Stimulated activated naive CD8-positive, alpha-beta T cell treated with anti-CD3 and anti-CD28 coated beads, Interleukin-15, amount 100 ng/mL, for 72 hours (primary cell): Measurements from ENCODE around the gene OR1J2.
A peak's percentile ranks its signal among the peaks of the same experiment; 100 is the strongest.

Experiments used
- ATAC-seq: fragments of 150-1000 bp; cut with Tn5 transposase; 2 replicates; pipeline ENCODE4 v1.10.0; 2021; ENCODE audit warnings: mild to moderate bottlenecking, moderate library complexity
- DNase-seq, 2 donors: peaks; one replicate each; pipeline ENCODE4 v3.0.0; 2021 to 2022
- H3K27ac Mint-ChIP-seq, 2 donors: one replicate each; pipeline ENCODE4 v1.8.0; 2022; ENCODE audit warnings: mild to moderate bottlenecking in 2 of 2, mixed read lengths in 2 of 2, moderate library complexity in 2 of 2
- H3K27me3 Mint-ChIP-seq: one replicate; pipeline ENCODE4 v1.8.0; 2022; ENCODE audit warnings: mixed read lengths
- H3K4me1 Mint-ChIP-seq: one replicate; pipeline ENCODE4 v1.8.0; 2022; ENCODE audit warnings: mild to moderate bottlenecking, mixed read lengths
- H3K4me3 Mint-ChIP-seq, 2 donors: one replicate each; pipeline ENCODE4 v1.8.0; 2022; ENCODE audit warnings: mild to moderate bottlenecking in 2 of 2, mixed read lengths in 2 of 2, moderate library complexity in 1 of 2
- H3K9me3 Mint-ChIP-seq, 2 donors: one replicate each; pipeline ENCODE4 v1.8.0; 2022; ENCODE audit warnings: mixed read lengths in 2 of 2

OR1J2 gene, protein sequence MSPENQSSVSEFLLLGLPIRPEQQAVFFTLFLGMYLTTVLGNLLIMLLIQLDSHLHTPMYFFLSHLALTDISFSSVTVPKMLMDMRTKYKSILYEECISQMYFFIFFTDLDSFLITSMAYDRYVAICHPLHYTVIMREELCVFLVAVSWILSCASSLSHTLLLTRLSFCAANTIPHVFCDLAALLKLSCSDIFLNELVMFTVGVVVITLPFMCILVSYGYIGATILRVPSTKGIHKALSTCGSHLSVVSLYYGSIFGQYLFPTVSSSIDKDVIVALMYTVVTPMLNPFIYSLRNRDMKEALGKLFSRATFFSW

DNA sequence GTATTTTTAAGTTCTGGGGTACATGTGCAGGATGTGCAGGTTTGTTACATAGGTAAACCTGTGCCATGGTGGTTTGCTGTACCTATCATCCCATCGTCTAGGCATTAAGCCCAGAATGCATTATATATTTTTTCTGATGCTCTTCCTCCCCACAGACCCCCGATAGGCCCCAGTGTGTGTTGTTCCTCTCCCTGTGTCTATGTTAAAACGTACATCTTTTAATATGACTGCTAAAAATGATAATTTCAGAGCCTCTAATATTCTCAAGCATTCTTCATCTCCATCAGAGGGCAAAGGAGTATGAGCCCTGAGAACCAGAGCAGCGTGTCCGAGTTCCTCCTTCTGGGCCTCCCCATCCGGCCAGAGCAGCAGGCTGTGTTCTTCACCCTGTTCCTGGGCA is at the start of gene OR1J2:
OR1J2 (plus strand) TSS at position 301 of the 400 bp plus-strand sequence; CDS start at position 301, 0 bp downstream.
- ATAC-seq (no peak), DNase-seq (no peak)
- Mint-ChIP-seq H3K9me3 (no peaks in the 10 kb centered on the region), H3K4me3 (no peak within 1 kb of the TSS), H3K4me1 (no peaks in the 10 kb centered on the region), H3K27ac (no peak within 1 kb of the TSS), H3K27me3 (peaks cover 26% of the 10 kb centered on the region)

DNA sequence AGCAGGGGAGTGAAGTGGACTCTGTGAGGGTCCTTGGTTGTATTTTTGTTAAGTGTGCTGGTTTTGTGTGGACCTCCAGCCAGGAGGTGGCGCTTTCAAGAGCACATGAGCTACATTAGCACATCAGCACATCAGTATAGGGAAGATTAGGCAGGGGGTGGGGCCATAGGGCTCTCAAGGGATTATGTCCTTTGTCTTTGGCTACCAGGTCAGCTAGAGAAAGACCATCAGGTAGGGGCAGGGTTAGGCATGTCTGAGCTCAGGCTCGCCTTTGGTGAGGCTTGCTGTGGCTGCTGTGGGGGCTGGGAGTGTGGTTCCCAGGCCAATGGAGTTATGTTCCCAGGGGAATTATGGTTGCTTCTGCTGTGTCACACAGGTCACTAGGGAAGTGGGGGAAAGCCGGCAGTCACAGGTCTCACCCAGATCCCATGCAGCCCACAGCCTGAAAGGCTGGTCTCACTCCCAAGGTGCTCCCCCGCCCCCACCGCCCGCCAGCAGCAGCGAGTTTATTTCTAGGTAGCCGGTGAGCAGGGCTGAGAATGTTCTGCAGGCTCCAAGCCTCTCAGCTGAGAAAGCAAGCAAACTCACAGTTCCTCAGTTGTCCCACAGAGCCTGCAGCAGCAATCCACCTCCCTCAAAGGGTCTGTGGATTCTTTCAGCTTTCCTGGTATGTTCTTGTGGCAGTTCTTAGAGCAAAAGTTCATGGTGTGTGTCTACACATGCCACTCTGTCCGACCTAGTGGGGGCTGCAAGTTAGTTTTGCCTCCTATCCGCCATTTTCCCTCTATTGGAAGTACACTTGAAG is 46.6 kb upstream of the OR1J2 start:
- Mint-ChIP-seq H3K9me3 (peaks cover 0 to 4% of the 10 kb centered on the region in 2 donors), H3K27ac (peak overlapping the region; percentile 87 to 93), H3K4me3 (peak overlapping the region; percentile 77 to 80), H3K4me1 (peaks cover 19% of the 10 kb centered on the region), H3K27me3 (peaks cover 43% of the 10 kb centered on the region)
- ATAC-seq, result peak; percentile 78
- peak; percentile 26 to 32 for DNase-seq

DNA sequence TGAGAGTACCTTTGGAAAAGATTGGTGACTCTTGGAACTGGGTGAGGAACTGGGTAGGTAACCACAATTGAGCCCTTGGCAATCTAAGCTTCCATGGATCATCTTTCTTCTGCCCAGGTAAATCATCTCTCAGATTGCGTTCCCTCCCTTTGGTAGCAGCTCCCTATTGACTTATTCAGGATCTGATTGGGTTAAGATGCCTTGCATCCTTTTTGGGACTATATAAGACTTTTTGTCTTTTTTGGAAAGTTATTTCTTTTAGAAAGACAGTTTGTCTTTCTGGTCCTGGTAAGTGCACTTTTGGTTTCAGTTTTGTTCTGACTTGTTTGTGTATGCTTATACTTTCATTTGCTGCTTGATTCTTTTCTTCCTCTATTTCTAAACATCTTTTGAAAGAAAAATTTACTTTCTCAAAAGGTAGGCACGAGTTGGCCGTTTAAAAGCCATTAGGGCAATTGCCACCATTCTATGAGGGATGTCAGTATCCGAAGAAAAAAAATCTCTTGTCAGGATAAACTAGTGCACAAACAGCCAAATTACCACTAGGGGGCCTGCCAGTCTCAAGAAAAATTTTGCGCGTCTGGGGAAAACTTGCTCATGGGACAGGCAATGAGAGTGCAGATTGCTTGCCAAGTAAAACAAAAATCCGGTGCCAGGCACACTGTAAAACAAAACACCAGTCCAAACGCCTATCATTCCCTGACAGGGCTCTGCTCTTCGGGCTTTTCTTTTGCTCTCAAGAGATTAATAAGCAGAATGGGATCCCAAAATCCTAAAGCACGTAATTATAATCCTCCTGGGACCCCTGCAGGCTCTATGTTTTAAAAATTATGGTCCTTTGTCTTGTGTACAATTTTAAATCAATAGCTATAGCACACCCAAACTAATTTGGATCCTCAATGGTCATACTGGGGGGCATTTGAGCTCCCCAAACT is 45.7 kb upstream of the OR1J2 start:
- H3K27ac Mint-ChIP-seq, result peak overlapping the region; percentile 87 to 93
- H3K4me1 Mint-ChIP-seq, result peaks cover 19% of the 10 kb centered on the region
- ATAC-seq (peak; percentile 81), DNase-seq (peak; percentile 62 to 70)
- peaks cover 0 to 4% of the 10 kb centered on the region in 2 donors for H3K9me3 Mint-ChIP-seq
- peak overlapping the region; percentile 77 to 80 for H3K4me3 Mint-ChIP-seq
- H3K27me3 Mint-ChIP-seq, result peaks cover 47% of the 10 kb centered on the region

DNA sequence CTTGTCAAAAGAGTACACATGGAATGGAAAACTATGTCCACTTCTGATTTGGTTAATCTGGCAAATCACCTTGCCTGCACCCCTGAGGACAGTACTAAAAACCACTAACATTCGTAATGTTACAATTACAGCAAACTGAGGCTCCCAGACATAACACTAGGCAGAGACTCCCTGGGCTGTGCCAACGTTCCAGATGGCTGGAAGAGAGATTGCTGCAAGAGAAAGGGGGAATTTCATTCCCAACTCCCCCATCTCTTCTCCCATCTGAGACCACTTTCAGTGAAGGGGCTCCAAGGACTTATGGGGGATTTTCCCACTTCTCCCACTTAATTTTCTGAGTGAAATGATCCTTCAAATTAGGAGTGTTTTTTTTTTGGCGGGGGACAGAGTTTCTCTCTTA is 44.1 kb upstream of the OR1J2 start:
- H3K9me3 Mint-ChIP-seq, result peaks cover 0 to under 1% of the 10 kb centered on the region in 2 donors
- ATAC-seq, result no peak
- H3K27ac Mint-ChIP-seq, result no peak overlapping the region
- no peak overlapping the region for H3K4me3 Mint-ChIP-seq
- H3K4me1 Mint-ChIP-seq, result peaks cover 19% of the 10 kb centered on the region
- peaks cover 34% of the 10 kb centered on the region for H3K27me3 Mint-ChIP-seq
- DNase-seq, result no peak

DNA sequence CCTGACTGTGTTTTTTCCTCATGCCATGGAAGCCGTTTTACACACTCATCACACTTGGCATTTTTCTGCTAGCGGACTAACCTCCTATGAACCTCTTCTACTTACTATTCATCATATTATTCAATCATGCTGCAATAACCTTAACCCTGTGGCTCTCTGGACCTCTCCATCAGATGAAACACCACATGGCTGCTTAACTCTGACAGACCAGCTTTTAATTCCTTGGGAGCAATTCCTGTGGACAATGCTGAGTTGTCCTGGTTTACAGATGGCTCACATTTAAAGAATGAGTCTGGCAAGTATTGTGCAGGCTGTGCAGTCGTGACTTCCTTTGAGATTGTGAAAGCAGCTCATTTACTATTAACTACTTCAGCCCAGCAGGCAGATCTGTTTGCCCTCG is 41.9 kb upstream of the OR1J2 start:
- Mint-ChIP-seq H3K9me3 (no peaks in the 10 kb centered on the region), H3K27ac (peak overlapping the region in 1 of 2 donors; percentile 30), H3K27me3 (peaks cover 11% of the 10 kb centered on the region), H3K4me3 (no peak overlapping the region), H3K4me1 (peaks cover 16% of the 10 kb centered on the region)
- ATAC-seq (no peak), DNase-seq (no peak)

DNA sequence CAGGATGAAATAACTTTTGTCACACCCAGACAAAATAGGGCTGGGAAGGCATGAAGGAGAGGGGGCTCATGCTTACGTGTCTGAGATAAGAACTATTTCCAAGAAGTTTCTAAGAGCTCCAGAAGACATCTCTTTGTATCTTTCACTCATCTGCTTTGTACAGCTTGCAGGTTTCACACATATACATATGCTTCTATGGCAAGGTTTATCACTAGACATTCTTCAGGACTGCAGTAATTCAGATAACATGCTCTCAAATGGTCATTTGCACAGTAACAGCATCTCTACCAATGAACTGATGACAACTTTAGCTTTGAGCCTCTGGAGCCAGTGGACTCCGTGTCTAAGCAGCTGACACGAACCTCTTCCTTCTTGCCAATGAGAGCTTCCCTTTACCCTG is 36.0 kb upstream of the OR1J2 start:
- peaks cover 13% of the 10 kb centered on the region for H3K27me3 Mint-ChIP-seq
- no peak overlapping the region for H3K4me3 Mint-ChIP-seq
- no peak overlapping the region for H3K27ac Mint-ChIP-seq
- DNase-seq (no peak), ATAC-seq (no peak)
- no peaks in the 10 kb centered on the region for H3K9me3 Mint-ChIP-seq
- H3K4me1 Mint-ChIP-seq, result no peaks in the 10 kb centered on the region

DNA sequence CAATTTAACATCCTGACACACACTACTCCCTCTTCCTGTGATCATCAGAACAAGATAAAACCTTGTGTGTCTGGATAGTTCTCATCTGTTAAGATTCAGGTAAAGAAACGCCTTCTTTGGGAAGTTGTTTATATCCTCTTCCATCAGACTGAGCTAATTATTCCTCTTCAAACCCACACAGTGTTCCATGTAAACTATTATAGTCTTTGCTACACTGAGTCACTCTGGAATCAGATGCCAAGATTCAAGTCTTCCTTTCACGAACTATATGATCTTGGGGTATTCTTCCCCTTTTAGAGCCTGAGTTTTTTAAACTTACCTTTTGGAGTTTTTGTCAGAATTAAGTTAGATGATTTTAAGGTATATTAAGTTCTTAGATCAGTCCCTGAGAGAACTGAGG is 34.9 kb upstream of the OR1J2 start:
- no peaks in the 10 kb centered on the region for H3K4me1 Mint-ChIP-seq
- ATAC-seq (no peak), DNase-seq (no peak)
- H3K27ac Mint-ChIP-seq, result no peak overlapping the region
- no peaks in the 10 kb centered on the region for H3K9me3 Mint-ChIP-seq
- H3K27me3 Mint-ChIP-seq, result peaks cover 8% of the 10 kb centered on the region
- H3K4me3 Mint-ChIP-seq, result no peak overlapping the region

DNA sequence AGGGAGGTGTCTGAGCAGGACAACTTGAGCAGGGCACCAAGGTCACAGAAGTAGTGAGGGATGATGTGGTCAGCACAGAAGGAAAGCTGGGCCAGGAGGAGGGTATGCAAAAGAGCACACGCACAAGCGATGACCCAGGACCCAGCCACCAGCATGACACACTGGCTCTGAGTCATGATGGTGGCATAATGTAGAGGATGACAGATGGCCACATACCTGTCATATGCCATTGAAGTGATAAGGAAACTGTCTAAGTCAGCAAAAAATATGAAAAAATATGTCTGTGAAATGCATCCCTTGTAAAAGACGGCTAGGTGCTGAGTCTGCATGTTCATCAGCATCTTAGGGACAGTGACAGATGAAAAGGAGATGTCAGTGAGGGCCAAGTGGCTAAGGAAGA is 33.3 kb upstream of the OR1J2 start:
- Mint-ChIP-seq H3K9me3 (no peaks in the 10 kb centered on the region), H3K4me3 (no peak overlapping the region), H3K27me3 (peaks cover 8% of the 10 kb centered on the region), H3K4me1 (no peaks in the 10 kb centered on the region), H3K27ac (no peak overlapping the region)
- DNase-seq, result no peak
- ATAC-seq, result no peak

DNA sequence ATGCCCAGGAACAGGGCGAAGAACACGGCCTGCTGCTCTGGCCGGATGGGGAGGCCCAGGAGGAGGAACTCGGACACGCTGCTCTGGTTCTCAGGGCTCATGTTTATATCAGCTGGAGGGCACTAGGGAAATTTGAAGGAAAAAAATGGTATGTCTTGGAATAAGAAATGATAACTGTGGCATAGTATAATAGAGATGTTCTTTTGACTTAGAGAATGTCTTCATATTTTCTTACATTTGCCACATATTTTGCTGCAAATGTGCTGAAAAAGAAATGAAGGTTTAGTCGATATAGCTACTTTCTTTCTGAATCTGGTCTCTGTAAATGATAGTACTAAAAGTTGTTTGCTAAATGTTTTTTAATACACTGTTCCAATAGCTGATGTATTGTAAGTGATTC is 32.8 kb upstream of the OR1J2 start, which contains the start of gene OR1J1:
OR1J1 (minus strand) TSS at position 101 of the 400 bp plus-strand sequence; CDS start at position 101, 0 bp downstream.
- no peaks in the 10 kb centered on the region for H3K9me3 Mint-ChIP-seq
- ATAC-seq (no peak), DNase-seq (no peak)
- H3K27ac Mint-ChIP-seq, result no peak within 1 kb of the TSS
- no peaks in the 10 kb centered on the region for H3K4me1 Mint-ChIP-seq
- H3K4me3 Mint-ChIP-seq, result no peak within 1 kb of the TSS
- H3K27me3 Mint-ChIP-seq, result peaks cover 8% of the 10 kb centered on the region

DNA sequence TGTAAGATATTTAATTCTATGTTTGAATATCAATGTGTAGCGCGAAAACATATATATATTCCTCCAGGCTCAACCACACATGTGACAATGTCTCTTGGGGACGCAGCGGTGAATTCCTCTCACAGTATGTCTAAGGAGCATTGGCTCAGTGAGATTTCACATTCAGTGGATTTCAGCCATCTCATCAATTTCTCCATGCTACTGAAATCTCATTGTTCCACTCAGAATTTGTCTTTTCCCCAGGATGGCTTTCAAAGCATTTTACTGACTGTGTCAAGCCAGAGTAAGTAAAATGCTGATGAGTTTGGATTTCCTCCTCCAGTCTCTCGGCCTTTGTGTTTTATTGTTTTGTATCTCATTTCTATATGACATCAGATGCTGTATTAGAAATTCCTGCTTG is 31.5 kb upstream of the OR1J2 start:
- ATAC-seq, result no peak
- Mint-ChIP-seq H3K4me3 (no peak overlapping the region), H3K27me3 (peaks cover 8% of the 10 kb centered on the region), H3K4me1 (no peaks in the 10 kb centered on the region), H3K9me3 (no peaks in the 10 kb centered on the region), H3K27ac (no peak overlapping the region)
- DNase-seq, result no peak

DNA sequence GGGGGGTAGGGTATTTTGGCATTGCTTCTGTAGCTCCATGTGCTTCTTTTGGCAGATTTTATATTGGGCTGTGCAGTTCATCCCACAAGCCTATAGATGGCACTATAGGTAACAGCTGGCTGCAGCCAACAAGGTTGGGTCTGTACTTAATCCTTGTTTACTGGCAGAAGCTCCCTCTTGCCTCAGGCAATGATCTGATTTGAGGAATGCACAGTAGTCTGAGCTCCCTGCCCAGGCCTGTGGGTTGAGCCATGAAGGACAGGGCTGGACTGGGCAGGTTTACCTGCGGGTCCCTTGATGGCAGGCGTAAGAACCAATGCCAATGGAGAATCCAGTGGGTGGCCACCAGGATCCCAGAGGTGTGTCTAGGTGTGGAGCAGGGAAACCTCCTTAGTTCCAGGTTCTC is 11.7 kb upstream of the OR1J2 start:
- H3K4me3 Mint-ChIP-seq, result no peak overlapping the region
- DNase-seq, result peak; percentile 24 to 25
- peak; percentile 64 for ATAC-seq
- no peak overlapping the region for H3K27ac Mint-ChIP-seq
- H3K9me3 Mint-ChIP-seq, result peaks cover 5 to 6% of the 10 kb centered on the region in 2 donors
- H3K4me1 Mint-ChIP-seq, result no peaks in the 10 kb centered on the region
- peaks cover 26% of the 10 kb centered on the region for H3K27me3 Mint-ChIP-seq

DNA sequence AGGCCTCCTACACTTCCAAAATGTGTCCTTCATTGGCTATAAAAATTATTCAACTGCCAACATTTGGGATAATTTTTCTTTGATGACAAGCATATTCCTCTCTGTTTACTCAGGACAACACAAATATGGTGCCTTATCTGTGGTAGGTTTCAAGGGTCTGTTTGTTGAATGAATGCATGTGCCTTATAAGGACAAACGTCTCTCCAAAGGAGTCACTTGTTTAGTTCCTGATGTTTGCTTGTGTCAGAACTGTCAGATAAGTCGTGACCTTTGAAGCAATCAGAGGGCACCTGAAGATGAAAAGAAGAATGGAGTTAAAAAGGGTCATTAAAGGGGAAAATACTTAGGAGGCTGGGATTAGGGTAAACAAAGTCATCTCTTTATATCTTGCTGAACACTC is 3.6 kb upstream of the OR1J2 start:
- H3K27me3 Mint-ChIP-seq, result peaks cover 24% of the 10 kb centered on the region
- no peak for DNase-seq
- no peak overlapping the region for H3K4me3 Mint-ChIP-seq
- no peak for ATAC-seq
- H3K4me1 Mint-ChIP-seq, result no peaks in the 10 kb centered on the region
- no peaks in the 10 kb centered on the region for H3K9me3 Mint-ChIP-seq
- H3K27ac Mint-ChIP-seq, result no peak overlapping the region

DNA sequence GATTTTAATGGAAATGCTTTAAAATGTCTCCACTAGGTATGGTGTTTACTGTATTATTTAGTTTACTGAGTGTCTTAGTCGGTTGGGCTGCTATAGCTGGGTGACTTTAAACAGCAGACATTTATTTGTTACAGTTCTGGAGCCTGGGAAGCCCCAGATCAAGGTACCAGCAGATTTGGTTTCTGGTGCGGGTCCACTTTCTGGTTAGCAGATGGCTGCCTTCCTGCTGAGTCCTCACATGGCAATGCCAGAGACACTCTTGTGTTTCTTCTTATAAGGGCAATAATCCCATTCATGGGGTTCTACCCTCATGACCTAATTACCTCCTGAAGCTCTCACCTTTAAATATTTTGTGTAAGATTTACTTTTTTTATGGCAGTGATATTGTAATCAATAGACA is 7.6 kb downstream of the OR1J2 start:
- Mint-ChIP-seq H3K4me1 (no peaks in the 10 kb centered on the region), H3K4me3 (no peak overlapping the region), H3K9me3 (no peaks in the 10 kb centered on the region), H3K27me3 (peaks cover 14% of the 10 kb centered on the region), H3K27ac (no peak overlapping the region)
- no peak for DNase-seq
- ATAC-seq, result no peak

DNA sequence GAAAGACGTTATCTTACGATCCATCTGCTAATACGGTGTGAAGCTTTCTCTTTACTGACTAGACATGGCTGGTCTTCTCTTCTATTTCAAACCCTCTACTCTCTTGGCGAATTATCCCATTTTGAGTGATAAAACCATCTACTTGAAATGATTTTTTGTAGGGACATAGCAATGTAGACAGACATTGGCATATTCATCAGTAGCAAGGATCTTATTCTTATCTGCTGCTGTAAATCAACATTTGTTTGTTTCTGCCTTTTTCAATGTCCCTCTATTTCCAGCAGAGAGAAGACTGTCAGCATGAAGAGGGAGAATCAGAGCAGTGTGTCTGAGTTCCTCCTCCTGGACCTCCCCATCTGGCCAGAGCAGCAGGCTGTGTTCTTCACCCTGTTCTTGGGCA is 8.2 kb downstream of the OR1J2 start, which contains the start of gene OR1J4:
OR1J4 (plus strand) TSS at position 301 of the 400 bp plus-strand sequence; CDS start at position 301, 0 bp downstream.
- no peaks in the 10 kb centered on the region for H3K9me3 Mint-ChIP-seq
- no peak for ATAC-seq

DNA sequence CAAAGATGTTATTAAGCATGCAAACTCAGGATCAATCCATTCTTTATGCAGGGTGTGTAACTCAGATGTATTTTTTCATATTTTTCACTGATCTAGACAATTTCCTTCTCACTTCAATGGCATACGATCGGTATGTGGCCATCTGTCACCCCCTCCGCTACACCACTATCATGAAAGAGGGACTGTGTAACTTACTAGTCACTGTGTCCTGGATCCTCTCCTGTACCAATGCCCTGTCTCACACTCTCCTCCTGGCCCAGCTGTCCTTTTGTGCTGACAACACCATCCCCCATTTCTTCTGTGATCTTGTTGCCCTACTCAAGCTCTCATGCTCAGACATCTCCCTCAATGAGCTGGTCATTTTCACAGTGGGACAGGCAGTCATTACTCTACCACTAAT is 8.8 kb downstream of the OR1J2 start:
- H3K27me3 Mint-ChIP-seq, result peaks cover 15% of the 10 kb centered on the region
- no peaks in the 10 kb centered on the region for H3K4me1 Mint-ChIP-seq
- no peaks in the 10 kb centered on the region for H3K9me3 Mint-ChIP-seq
- DNase-seq (no peak), ATAC-seq (no peak)
- no peak overlapping the region for H3K4me3 Mint-ChIP-seq
- no peak overlapping the region for H3K27ac Mint-ChIP-seq

More for the DNA sequence above, 8.2 kb downstream of the OR1J2 start, which contains the start of gene OR1J4:
- no peak within 1 kb of the TSS for H3K4me3 Mint-ChIP-seq
- no peak for DNase-seq
- no peaks in the 10 kb centered on the region for H3K4me1 Mint-ChIP-seq
- H3K27me3 Mint-ChIP-seq, result peaks cover 14% of the 10 kb centered on the region
- no peak within 1 kb of the TSS for H3K27ac Mint-ChIP-seq
